Activated CD8-positive, alpha-beta T cell treated with anti-CD3 and anti-CD28 coated beads for 36 hours (primary cell): ENCODE data around the gene CORO1C. TPM values are rescaled to one million over a fixed set of nuclear protein-coding genes. Genes with fewer than 3 reads are reported as not detected.
"Not testable (repeated sequence)": the region's sequence is repeated elsewhere in the genome, so short reads cannot be mapped to it uniquely, and the experiment has no call there.

Source experiments
- ATAC-seq: fragments of 200-7000 bp; cut with Tn5 transposase; one replicate; pipeline ENCODE4 v1.10.0; 2021; ENCODE audit warnings: mild to moderate bottlenecking, moderate library complexity
- CTCF ChIA-PET: fragments of 350-600 bp; sonication (Branson Sonifier 250); formaldehyde crosslinking; loops from one replicate; lab custom pipeline; 2021; ENCODE audit warnings: antibody characterized with exemption; lab: Charles Lee
- POLR2A ChIA-PET: fragments of 350-600 bp; sonication (Branson Sonifier 250); formaldehyde crosslinking; loops from one replicate; lab custom pipeline; 2021; ENCODE audit warnings: antibody characterized with exemption; lab: Charles Lee
- DNase-seq: peaks from one replicate; pipeline ENCODE4 v3.0.0-alpha.2; 2020
- H3K27ac Mint-ChIP-seq: one replicate; pipeline ENCODE4 v1.8.0; 2021; ENCODE audit warnings: mild to moderate bottlenecking, mixed read lengths
- H3K27me3 Mint-ChIP-seq: one replicate; pipeline ENCODE4 v1.8.0; 2021; ENCODE audit warnings: mixed read lengths
- H3K36me3 Mint-ChIP-seq: one replicate; pipeline ENCODE4 v1.8.0; 2021; ENCODE audit warnings: low read depth, mixed read lengths
- H3K4me1 Mint-ChIP-seq: one replicate; pipeline ENCODE4 v1.8.0; 2021; ENCODE audit warnings: low read depth, mixed read lengths
- H3K4me3 Mint-ChIP-seq: one replicate; pipeline ENCODE4 v1.8.0; 2021; ENCODE audit warnings: mild to moderate bottlenecking, moderate library complexity, mixed read lengths
- H3K9me3 Mint-ChIP-seq: one replicate; pipeline ENCODE4 v1.8.0; 2021; ENCODE audit warnings: mixed read lengths
- intact Hi-C: fragments of 100-400 bp; cut with micrococcal nuclease; formaldehyde crosslinking; loops from one replicate; pipeline ENCODE4 v1.10.0; 2022
- total RNA-seq, 2 experiments: library from RNA; stranded (reverse); gene quantifications; one replicate each; pipeline ENCODE4 v1.2.3, GENCODE V29; 2021
- TF ChIP-seq, protein P1 (sequence below): fragments of 200-600 bp; IDR thresholded peaks from one replicate; pipeline ENCODE4 v1.8.0; 2022; ENCODE audit warnings: antibody characterized with exemption, mild to moderate bottlenecking

Gene CORO1C
- total RNA-seq, 2 experiments from 2014 or later, result 90.1 to 98.9 TPM

DNA sequence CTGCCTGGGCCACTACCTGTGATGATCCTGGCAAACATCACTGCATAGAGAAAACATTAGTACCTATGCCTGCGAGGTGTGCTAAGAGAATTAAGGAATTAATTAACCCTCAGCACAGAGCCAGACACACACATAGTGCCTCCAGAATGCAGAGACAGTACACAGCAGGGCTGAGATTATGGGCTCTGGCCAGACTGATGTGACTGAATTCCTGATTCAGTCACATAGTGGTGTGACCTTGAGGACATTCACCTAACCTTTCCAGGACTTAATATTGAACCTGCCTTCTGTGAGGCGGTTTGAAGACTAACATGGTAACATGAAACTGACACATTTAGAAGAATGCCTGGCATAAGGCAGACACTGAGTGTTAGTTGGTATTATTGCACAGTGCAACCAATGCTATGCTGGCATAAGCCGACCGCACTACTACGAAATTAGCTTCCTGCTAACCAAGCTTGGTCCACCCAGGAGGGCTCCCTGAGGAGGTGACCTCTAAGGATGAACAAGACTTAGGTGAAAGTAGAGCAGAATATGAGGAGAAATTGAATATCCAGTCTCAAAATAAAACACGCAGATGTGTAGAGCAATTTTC, 65.6 kb downstream of the CORO1C start:
- TF ChIP-seq, protein P1, sequence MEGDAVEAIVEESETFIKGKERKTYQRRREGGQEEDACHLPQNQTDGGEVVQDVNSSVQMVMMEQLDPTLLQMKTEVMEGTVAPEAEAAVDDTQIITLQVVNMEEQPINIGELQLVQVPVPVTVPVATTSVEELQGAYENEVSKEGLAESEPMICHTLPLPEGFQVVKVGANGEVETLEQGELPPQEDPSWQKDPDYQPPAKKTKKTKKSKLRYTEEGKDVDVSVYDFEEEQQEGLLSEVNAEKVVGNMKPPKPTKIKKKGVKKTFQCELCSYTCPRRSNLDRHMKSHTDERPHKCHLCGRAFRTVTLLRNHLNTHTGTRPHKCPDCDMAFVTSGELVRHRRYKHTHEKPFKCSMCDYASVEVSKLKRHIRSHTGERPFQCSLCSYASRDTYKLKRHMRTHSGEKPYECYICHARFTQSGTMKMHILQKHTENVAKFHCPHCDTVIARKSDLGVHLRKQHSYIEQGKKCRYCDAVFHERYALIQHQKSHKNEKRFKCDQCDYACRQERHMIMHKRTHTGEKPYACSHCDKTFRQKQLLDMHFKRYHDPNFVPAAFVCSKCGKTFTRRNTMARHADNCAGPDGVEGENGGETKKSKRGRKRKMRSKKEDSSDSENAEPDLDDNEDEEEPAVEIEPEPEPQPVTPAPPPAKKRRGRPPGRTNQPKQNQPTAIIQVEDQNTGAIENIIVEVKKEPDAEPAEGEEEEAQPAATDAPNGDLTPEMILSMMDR, result no peak
- H3K27ac Mint-ChIP-seq, result no peak overlapping the region
- DNase-seq (no peak), ATAC-seq (no peak)
- H3K9me3 Mint-ChIP-seq, result no peaks in the 10 kb centered on the region
- no peaks in the 10 kb centered on the region for H3K27me3 Mint-ChIP-seq
- H3K36me3 Mint-ChIP-seq, result no peaks in the 10 kb centered on the region
- intact Hi-C loops, result loop anchor here (2.0 to 10.0 kb wide), 3 partner anchors 69 to 285 kb away; partner anchors contain the start of gene CORO1C
- no peak overlapping the region for H3K4me3 Mint-ChIP-seq
- ChIA-PET CTCF (interaction anchor here (0.7 to 10.9 kb wide), 42 partner anchors 8 to 427 kb away, joined by 3 to 347 read pairs (median 6); partner anchors contain the start of genes ALKBH2 and SELPLG), POLR2A (interaction anchor here (1.0 to 1.7 kb wide), 3 partner anchors 28 to 68 kb away, joined by 3 to 6 read pairs (median 3); no protein-coding TSS in a partner anchor)
- peaks cover 19% of the 10 kb centered on the region for H3K4me1 Mint-ChIP-seq

DNA sequence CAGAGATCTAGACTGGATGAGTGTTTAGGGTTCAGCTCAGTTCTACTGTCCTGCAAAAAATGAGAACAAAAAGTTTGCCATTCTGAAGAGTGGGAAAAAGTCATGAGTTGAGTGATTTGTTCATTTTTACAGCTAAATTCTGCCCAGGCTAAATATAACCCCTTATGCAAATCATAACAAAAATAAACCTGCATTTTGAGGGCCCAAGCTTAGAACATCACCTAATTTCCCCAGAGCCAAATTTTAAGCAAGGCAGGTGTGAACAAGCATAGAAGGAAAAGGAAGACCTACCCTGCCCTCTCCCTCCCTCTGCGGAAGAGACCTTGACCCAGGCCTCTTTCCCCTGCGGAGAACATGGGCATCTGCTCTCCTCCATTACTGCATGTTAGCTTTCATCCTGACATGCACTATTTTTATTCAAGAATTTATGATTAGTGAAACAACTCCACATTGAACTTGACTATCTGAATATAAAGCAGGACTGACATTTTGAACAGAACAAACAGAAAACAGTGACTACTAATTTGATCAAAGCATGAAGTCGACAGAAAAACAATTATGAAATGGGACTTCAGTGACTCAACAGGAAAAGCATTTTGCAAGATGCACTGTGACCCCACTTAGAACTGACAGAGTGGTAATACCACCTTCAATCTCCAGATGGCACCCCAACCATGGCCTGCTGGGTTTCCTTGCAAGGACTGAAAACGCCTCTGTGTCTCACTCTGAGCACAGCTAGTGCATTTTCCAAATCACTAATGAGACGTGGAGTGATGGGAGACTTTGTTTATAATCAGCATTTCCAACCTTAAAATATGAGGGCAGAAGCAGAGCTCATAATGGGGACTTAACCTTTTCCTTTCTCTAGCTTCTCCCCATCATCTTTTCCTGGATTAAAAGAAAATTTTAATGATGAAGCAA, 66.7 kb downstream of the CORO1C start:
- intact Hi-C loops, result loop anchor here (2.0 to 10.0 kb wide), 3 partner anchors 70 to 286 kb away; partner anchors contain the start of gene CORO1C
- Mint-ChIP-seq H3K4me3 (peak overlapping the region; percentile 31), H3K27ac (peak overlapping the region; percentile 79), H3K4me1 (peaks cover 19% of the 10 kb centered on the region), H3K36me3 (peaks cover under 1% of the 10 kb centered on the region), H3K9me3 (no peaks in the 10 kb centered on the region), H3K27me3 (no peaks in the 10 kb centered on the region)
- DNase-seq, result peak; percentile 92
- TF ChIP-seq, protein P1, result peak; percentile 96
- peak; percentile 100 for ATAC-seq
- CTCF ChIA-PET, result interaction anchor here (0.6 to 10.9 kb wide), 69 partner anchors 9 to 428 kb away, joined by 3 to 347 read pairs (median 5); partner anchors contain the start of genes ALKBH2, ISCU, SELPLG and SSH1
- POLR2A ChIA-PET, result interaction anchor here (0.7 to 1.7 kb wide), 11 partner anchors 23 to 149 kb away, joined by 3 to 6 read pairs (median 3); no protein-coding TSS in a partner anchor

DNA sequence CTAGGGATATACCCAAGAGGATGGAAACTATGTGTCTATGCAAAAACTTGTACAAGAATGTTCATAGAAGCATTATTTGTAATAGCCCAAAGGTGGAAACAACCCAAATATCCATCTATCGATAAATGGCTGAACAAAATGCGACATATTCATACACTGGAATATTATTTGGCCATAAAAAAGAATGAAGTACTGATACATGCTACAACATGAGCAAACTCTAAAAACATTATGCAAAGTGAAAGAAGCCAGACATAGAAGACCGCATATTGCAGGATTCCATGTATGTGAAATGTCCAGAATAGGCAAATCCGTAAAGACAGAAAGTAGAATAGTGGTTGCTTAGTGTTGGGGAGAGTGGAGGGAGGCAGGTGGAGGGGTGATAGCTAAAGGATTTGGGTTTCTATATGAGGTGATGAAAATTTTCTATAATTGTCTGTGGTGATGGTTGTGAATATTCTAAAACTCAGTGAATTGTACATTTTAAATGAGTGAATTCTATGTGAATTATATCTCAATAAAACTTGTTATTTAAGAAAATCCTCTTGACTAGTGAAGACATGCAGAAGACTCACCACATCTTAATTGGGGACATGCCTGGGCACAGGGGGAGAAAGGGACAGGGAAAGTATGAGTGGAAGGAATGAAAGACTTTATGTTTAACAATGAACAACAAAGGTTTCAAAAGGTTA, 67.8 kb downstream of the CORO1C start:
- intact Hi-C loops, result loop anchor here (2.0 to 10.0 kb wide), 3 partner anchors 71 to 287 kb away; partner anchors contain the start of gene CORO1C
- ChIA-PET CTCF (interaction anchor here (0.7 to 10.9 kb wide), 41 partner anchors 8 to 429 kb away, joined by 3 to 347 read pairs (median 7); partner anchors contain the start of genes ALKBH2, ISCU and SELPLG), POLR2A (interaction anchor here (0.7 to 1.7 kb wide), 8 partner anchors 22 to 149 kb away, joined by 3 to 6 read pairs (median 4); no protein-coding TSS in a partner anchor)
- DNase-seq (no peak), ATAC-seq (no peak)
- H3K4me1 Mint-ChIP-seq, result peaks cover 19% of the 10 kb centered on the region
- H3K9me3 Mint-ChIP-seq, result no peaks in the 10 kb centered on the region
- peaks cover 2% of the 10 kb centered on the region for H3K36me3 Mint-ChIP-seq
- no peak overlapping the region for H3K4me3 Mint-ChIP-seq
- no peak overlapping the region for H3K27ac Mint-ChIP-seq
- H3K27me3 Mint-ChIP-seq, result no peaks in the 10 kb centered on the region
- TF ChIP-seq, protein P1, result no peak

DNA sequence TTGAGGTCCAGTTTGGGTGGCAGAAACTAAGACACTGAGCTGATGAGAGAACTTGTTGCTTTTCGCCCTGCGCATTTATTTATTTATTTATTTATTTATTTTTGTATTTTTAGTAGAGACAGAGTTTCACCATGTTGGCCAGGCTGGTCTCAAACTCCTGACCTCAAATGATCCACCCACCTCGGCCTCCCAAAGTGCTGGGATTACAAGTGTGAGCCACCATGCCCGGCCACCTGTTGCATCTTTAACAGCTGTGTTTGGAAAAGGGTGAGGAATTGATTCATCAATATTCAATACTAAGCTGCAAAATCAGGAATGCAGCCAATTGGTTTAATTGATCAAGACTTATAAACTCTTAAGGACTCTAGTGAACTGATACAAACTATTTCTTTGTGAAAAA, 73.2 kb downstream of the CORO1C start:
- intact Hi-C loops, H3K27me3 Mint-ChIP-seq, ATAC-seq, H3K9me3 Mint-ChIP-seq, POLR2A ChIA-PET, H3K4me3 Mint-ChIP-seq, H3K27ac Mint-ChIP-seq, DNase-seq, H3K4me1 Mint-ChIP-seq: not testable (repeated sequence)
- H3K36me3 Mint-ChIP-seq, result peaks cover 11% of the 10 kb centered on the region
- CTCF ChIA-PET, result interaction anchor here (0.8 to 1.0 kb wide), 3 partner anchors 11 to 145 kb away, joined by 3 to 5 read pairs (median 3); no protein-coding TSS in a partner anchor
